ENCODE results near the gene ATP6AP2.
A peak's percentile ranks its signal among the peaks of the same experiment; 100 is the strongest.

The ATP6AP2 gene

DNA sequence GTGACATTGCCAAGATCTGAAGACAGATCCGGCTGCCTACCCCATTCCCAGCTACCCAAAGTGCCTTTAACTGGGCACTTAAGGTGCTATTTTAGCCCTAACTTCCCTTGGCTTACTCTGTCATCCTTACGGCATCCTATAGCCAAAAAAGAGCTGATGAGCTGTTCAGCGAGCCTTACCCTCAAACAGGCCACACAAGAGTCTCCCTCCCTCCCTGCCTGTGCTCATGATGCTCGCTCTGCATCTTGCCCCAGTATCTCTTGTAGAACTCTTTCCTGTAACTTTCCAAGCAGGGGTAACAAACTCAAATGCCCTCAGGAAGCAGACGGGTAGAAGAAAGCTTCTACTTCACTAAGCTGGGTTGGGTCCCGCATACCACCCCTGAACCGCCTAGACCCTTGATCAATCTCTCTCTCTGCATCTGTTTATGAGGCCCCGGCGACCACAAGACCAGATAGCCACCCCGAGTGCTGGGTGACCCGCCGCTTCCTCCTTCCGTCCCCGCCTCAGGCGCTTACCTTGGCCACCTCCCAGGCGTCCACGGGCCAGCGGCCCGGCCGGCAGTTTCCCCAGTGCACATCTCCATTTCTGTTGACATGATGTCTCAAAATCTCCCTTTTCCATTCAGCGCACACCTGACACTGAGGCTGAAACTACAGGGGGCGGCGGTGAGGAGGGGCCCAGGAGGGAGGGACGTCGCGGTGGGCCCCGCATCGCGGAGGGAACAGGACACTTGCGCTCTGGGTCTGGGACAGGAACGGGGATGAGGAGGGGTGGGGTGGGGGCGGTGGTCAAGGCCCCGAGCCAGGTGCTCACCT, 65.9 kb downstream of the ATP6AP2 start:
- peak overlapping the region; percentile 67 for H3K4me3 ChIP-seq (replicated peaks; ENCODE audit: low read depth, low read length)
- DNase-seq (ENCODE audit: extremely low read depth, low read depth): no peak
- TF ChIP-seq, protein P1, sequence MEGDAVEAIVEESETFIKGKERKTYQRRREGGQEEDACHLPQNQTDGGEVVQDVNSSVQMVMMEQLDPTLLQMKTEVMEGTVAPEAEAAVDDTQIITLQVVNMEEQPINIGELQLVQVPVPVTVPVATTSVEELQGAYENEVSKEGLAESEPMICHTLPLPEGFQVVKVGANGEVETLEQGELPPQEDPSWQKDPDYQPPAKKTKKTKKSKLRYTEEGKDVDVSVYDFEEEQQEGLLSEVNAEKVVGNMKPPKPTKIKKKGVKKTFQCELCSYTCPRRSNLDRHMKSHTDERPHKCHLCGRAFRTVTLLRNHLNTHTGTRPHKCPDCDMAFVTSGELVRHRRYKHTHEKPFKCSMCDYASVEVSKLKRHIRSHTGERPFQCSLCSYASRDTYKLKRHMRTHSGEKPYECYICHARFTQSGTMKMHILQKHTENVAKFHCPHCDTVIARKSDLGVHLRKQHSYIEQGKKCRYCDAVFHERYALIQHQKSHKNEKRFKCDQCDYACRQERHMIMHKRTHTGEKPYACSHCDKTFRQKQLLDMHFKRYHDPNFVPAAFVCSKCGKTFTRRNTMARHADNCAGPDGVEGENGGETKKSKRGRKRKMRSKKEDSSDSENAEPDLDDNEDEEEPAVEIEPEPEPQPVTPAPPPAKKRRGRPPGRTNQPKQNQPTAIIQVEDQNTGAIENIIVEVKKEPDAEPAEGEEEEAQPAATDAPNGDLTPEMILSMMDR (IDR thresholded peaks at IDR 0.05; ENCODE audit: low read depth, low read length, missing control alignments): no peak

DNA sequence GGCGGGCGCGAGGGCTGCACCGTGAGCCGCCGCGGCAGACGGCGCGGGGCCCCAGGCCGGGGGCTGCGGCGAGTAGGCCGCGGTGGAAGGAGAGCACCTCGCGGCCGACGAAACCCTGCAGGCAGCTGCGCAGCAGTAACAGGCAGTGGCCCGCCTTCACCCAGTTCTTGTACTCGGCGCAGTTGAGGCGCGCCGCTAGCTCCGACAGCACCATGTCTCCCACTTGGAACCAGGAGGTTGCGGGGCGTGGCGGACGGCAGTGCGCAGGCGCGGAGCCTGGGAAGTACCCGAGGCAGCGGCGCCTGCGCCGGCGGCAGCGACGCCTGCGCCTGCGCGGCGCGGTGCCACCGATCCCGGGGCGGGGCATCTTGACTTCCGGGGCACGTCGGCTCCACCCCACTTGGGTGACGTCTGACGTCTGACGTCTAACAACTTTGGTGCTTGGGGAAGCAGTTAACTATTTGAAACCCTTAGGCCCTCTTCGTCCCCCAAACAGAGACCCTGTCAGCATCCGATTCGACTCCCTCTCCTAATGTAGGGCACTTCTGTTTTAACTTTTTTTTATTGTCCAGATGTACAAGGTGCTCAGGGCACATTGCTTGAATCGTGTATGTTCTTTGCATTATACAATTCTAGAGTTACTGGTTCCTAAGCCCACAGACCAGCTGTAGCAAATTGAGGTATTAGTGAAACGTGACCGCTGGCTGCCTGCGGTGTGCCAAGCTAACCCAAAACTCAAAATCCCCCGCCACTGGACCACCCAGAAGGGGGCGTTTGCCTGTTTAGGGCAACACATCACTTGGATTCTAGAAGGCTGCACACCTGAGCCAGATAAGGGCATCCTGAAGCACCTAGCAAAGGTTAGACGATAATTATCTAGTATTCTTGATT, 66.8 kb downstream of the ATP6AP2 start, which contains the start of gene CXorf38:
TSS of gene CXorf38 (minus strand) at position 255 of the 891 bp plus-strand sequence. CDS start at position 214, 41 bp downstream.
- TF ChIP-seq, protein P1 (IDR thresholded peaks at IDR 0.05; ENCODE audit: low read depth, low read length, missing control alignments): no peak
- peak; percentile 41 for DNase-seq (ENCODE audit: extremely low read depth, low read depth)
- peak within 1 kb of the TSS; percentile 67 for H3K4me3 ChIP-seq (replicated peaks; ENCODE audit: low read depth, low read length)

DNA sequence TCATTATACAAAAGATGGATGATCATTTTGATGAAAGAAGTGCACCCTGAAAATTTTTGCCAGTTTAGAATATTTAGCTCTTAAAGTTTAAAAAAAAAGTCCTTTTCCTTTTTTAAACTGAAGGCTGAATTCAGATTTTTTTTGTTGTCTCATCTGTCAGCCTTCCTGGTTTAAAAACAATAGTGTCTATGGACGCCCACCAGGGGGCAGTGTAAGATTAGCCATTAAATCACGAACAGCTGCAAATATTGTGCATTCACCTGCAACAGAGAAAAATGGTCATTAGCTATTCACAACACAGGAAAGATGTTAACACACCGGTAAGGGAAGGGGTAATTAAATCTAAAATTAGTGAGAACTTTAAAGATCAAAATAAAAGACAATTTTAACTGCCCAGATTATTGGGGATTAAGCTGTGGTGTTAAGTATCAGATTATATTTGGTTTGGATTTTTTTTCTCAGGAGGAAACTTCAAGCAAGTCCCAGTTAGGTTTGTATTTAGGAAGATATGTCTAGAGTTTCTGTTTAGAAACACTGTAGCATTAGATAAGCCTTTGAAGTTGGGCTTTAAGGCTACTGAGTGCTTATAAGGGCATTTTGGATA, 71.0 kb downstream of the ATP6AP2 start:
- DNase-seq (ENCODE audit: extremely low read depth, low read depth): peak; percentile 29
- no peak overlapping the region for H3K4me3 ChIP-seq (replicated peaks; ENCODE audit: low read depth, low read length)
- TF ChIP-seq, protein P1 (IDR thresholded peaks at IDR 0.05; ENCODE audit: low read depth, low read length, missing control alignments): peak; percentile 45

DNA sequence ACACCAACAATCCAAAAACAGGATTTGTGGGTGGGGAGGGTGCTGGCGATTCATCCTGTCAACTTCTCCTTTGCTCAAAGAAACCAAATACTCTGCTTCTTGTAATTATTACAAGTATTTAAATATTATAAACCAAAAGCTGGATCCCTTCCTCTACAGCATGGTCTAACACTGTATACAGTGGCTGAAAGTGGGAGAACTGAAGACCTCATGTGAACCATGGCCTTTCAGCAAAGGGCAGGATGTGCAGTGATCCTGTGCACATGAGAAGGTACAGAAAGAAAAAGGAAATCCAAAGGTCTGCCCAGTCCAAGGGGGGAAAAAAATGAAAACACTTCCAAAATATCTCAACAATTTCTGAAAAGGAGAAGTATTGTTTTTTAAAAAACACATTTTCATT, 71.9 kb downstream of the ATP6AP2 start:
- TF ChIP-seq, protein P1 (IDR thresholded peaks at IDR 0.05; ENCODE audit: low read depth, low read length, missing control alignments): no peak
- H3K4me3 ChIP-seq (replicated peaks; ENCODE audit: low read depth, low read length): no peak overlapping the region
- DNase-seq (ENCODE audit: extremely low read depth, low read depth): no peak

DNA sequence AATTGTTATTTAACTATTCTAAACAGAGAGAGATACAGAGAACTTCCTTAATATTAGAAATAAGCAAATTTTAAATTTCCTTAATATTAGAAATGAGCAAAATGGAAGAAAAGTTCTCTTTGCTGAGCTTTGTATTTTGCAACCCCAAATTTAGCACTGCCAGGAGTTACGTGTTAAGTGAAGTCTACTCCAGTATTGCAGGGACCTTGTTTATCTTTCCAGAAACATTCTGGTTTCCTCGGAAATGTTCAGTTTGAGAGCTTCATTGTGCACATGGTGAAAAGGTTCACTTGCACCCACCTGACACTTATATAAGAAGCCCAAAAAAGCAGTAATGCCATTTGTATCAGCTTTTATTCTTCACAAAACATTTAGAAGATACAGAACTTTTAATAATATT, 72.8 kb downstream of the ATP6AP2 start:
- H3K4me3 ChIP-seq (replicated peaks; ENCODE audit: low read depth, low read length): no peak overlapping the region
- TF ChIP-seq, protein P1 (IDR thresholded peaks at IDR 0.05; ENCODE audit: low read depth, low read length, missing control alignments): no peak
- DNase-seq (ENCODE audit: extremely low read depth, low read depth): no peak

Measured in HFF-Myc (cell line).